Transverse colon (tissue), 3 donors: ENCODE measurements around the gene PTPRR.

Experiments
- CTCF ChIP-seq, 5 experiments: fragments of 200-600 bp in 3 of 5; fragments of 450-650 bp in 2 of 5; sonication (generic) in 3 of 5; IDR thresholded peaks; 1 replicate in 2 of 5; 2 replicates in 3 of 5; pipeline ENCODE4 v1.5.1; 2016 to 2017; ENCODE audit warnings: antibody characterized with exemption in 5 of 5, inconsistent platforms in 3 of 5, mild to moderate bottlenecking in 2 of 5, moderate library complexity in 1 of 5
- POLR2A ChIP-seq: fragments of 450-650 bp; IDR thresholded peaks from one replicate; pipeline ENCODE4 v1.6.1; 2016; ENCODE audit warnings: antibody characterized with exemption, mild to moderate bottlenecking, moderate library complexity

- no peak for TF ChIP-seq CTCF (IDR thresholded peaks at IDR 0.05)
- TF ChIP-seq POLR2A = no peak
Observed at GRCh38 chr12:70749931-70750330, 170.6 kb downstream of the PTPRR start.
